ENCODE results near the gene TMEM82. TPM values are rescaled to one million over a fixed set of nuclear protein-coding genes. Genes with fewer than 3 reads are reported as not detected.

The TMEM82 gene
- total RNA-seq, 4 donors from 2014 or later: 1.8 to 30.3 (median 19.2) TPM

- H3K27ac ChIP-seq: no peak overlapping the region
- no peaks in the 10 kb centered on the region for H3K36me3 ChIP-seq
- no peaks in the 10 kb centered on the region for H3K27me3 ChIP-seq
- no peak for TF ChIP-seq POLR2A (IDR thresholded peaks at IDR 0.05)
- no peak for TF ChIP-seq POLR2AphosphoS5 (IDR thresholded peaks at IDR 0.05)
- no peaks in the 10 kb centered on the region for H3K9me3 ChIP-seq
- no peak for DNase-seq
- 82 to 88% methylated on average over 10 to 15 of the region's 15 CpGs for WGBS, 2 donors (ENCODE audit: low coverage in 1 of 2)
- intact Hi-C loops (cut with DNase I; ENCODE audit: low total_unique reads) (no loop called here), in situ Hi-C loops (cut with MboI; ENCODE audit: low pct_ligation_motif_present in 1 of 4, low pct_unique_long_range_greater_than_20kb in 1 of 4, low sequenced_read_pairs in 3 of 4) (no loop called here)
- peaks cover 3 to 25% (median 10%) of the 10 kb centered on the region in 4 donors for H3K4me1 ChIP-seq
- no peak overlapping the region for H3K4me3 ChIP-seq
These were observed 33.7 kb upstream of the TMEM82 start for GRCh38 chr1:15708486-15709137.

DNA sequence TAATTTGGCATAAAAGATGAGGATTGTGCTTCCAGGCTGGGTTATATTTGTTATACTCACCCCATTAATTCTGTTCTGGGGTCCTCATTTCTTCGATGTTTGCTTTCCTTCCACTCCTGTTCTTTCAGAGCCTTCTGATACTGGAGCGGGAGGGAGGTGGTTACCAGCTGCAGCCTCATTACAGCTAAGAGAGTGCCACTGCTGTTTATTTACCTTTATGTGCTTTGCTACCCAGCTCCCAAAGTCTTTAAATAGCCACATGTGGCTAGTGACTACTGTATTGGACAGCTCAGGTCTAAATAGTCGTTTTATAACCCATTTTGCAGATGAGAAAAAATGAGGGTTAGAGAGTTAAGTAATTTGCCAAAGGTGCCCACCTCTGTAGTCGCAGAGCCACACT, 33.1 kb upstream of the TMEM82 start:
- 92 to 100% methylated on average over 1 to 4 of the region's 4 CpGs for WGBS, 2 donors (ENCODE audit: low coverage in 1 of 2)

GRCh38 chr1:15712168-15712567, 30.1 kb upstream of the TMEM82 start:
- Histone ChIP-seq H3K4me3 (no peak overlapping the region), H3K27me3 (no peaks in the 10 kb centered on the region), H3K9me3 (no peaks in the 10 kb centered on the region), H3K4me1 (peaks cover 0 to 24% (median 8%) of the 10 kb centered on the region in 4 donors), H3K27ac (no peak overlapping the region), H3K36me3 (peaks cover 0 to 10% (median 1%) of the 10 kb centered on the region in 4 donors)
- in situ Hi-C loops (cut with MboI; ENCODE audit: low pct_ligation_motif_present in 1 of 4, low pct_unique_long_range_greater_than_20kb in 1 of 4, low sequenced_read_pairs in 3 of 4): no loop called here
- intact Hi-C loops (cut with DNase I; ENCODE audit: low total_unique reads): no loop called here
- 71% methylated on average over 2 to 4 of the region's 4 CpGs for WGBS, 2 donors (ENCODE audit: low coverage in 1 of 2)
- DNase-seq: no peak
- TF ChIP-seq EP300 (IDR thresholded peaks at IDR 0.05; ENCODE audit: low read depth) (no peak), POLR2AphosphoS5 (IDR thresholded peaks at IDR 0.05) (no peak), POLR2A (IDR thresholded peaks at IDR 0.05) (no peak), CTCF (IDR thresholded peaks at IDR 0.05) (no peak)

More for the DNA sequence above, 33.1 kb upstream of the TMEM82 start:
- intact Hi-C loops (cut with DNase I; ENCODE audit: low total_unique reads): no loop called here
- Histone ChIP-seq H3K9me3 (no peaks in the 10 kb centered on the region), H3K36me3 (no peaks in the 10 kb centered on the region), H3K4me3 (no peak overlapping the region), H3K4me1 (peaks cover 3 to 25% (median 4%) of the 10 kb centered on the region in 4 donors), H3K27me3 (no peaks in the 10 kb centered on the region), H3K27ac (no peak overlapping the region)
- TF ChIP-seq POLR2AphosphoS5 (IDR thresholded peaks at IDR 0.05) (no peak), CTCF (IDR thresholded peaks at IDR 0.05) (no peak), EP300 (IDR thresholded peaks at IDR 0.05; ENCODE audit: low read depth) (no peak), POLR2A (IDR thresholded peaks at IDR 0.05) (no peak)
- in situ Hi-C loops (cut with MboI; ENCODE audit: low pct_ligation_motif_present in 1 of 4, low pct_unique_long_range_greater_than_20kb in 1 of 4, low sequenced_read_pairs in 3 of 4): no loop called here
- no peak for DNase-seq

DNA sequence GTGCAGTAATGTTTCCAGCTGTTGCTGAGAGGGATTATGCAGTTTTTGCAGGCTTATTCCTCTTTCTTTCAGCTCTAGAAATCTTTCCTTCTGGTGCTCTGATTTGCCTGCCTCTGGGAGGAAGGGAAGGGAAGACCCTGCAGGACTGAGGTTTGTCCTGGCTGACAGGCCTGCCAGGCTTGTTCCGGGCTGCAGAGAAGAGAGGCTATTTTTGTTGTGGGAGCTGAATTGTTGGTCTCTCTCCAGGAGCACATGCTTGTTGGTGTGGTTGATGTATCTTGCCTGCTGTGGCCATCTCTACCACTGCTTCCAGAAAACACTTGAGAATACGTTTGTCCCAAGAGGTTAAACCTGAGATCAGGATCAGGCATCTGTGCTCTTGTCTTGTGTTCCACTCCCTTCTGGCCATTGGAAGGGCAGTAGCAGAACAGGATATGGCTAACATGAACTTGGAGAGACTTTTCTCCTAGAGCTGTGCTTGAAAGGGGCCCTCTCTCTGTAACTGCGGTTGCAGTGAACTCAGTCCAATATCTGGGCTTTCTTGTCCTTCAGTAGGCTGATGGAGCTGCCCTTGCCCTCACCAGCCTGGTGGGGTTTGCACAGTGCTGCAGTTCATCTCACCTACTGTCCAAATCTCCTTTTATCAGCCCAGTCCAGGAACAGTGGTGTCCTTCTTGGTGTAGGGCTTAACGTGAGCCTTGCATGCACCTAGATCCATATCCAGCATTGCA, 27.7 kb upstream of the TMEM82 start:
- Histone ChIP-seq H3K4me1 (peaks cover 0 to 23% (median 8%) of the 10 kb centered on the region in 4 donors), H3K9me3 (no peaks in the 10 kb centered on the region), H3K27ac (peak overlapping the region; percentile 1 to 74 (median 5)), H3K27me3 (no peaks in the 10 kb centered on the region), H3K4me3 (no peak overlapping the region), H3K36me3 (peaks cover 0 to 27% (median 4%) of the 10 kb centered on the region in 4 donors)
- intact Hi-C loops (cut with DNase I; ENCODE audit: low total_unique reads): no loop called here
- in situ Hi-C loops (cut with MboI; ENCODE audit: low pct_ligation_motif_present in 1 of 4, low pct_unique_long_range_greater_than_20kb in 1 of 4, low sequenced_read_pairs in 3 of 4): no loop called here
- no peak for TF ChIP-seq CTCF (IDR thresholded peaks at IDR 0.05)
- TF ChIP-seq EP300 (IDR thresholded peaks at IDR 0.05; ENCODE audit: low read depth): no peak
- TF ChIP-seq POLR2AphosphoS5 (IDR thresholded peaks at IDR 0.05): peak in 1 of 3 donors; percentile 19
- no peak for TF ChIP-seq POLR2A (IDR thresholded peaks at IDR 0.05)
- 66% methylated on average over 3 of the region's 4 CpGs; no CpG with 5 or more reads in 1 of the 2 donors for WGBS, 2 donors (ENCODE audit: low coverage in 1 of 2)
- DNase-seq: no peak

All from transverse colon (tissue), 4 donors.